Stomach smooth muscle (tissue), 2 donors: Measurements from ENCODE around the gene CD44.

Experiments
- H3K27ac ChIP-seq: one replicate; pipeline ENCODE4 v1.7.0; 2013; ENCODE audit warnings: mild to moderate bottlenecking, low read length, inconsistent platforms
- H3K27me3 ChIP-seq, 2 donors: one replicate each; pipeline ENCODE4 v1.7.0; 2013; ENCODE audit warnings: low read length in 2 of 2; ENCODE audit not compliant: insufficient read depth in 2 of 2, control insufficient read depth in 1 of 2
- H3K36me3 ChIP-seq, 2 donors: one replicate each; pipeline ENCODE4 v1.7.0; 2013; ENCODE audit warnings: low read length in 2 of 2; ENCODE audit not compliant: control insufficient read depth in 2 of 2, insufficient read depth in 2 of 2
- H3K4me1 ChIP-seq: one replicate; pipeline ENCODE4 v1.7.0; 2013; ENCODE audit warnings: low read length; ENCODE audit not compliant: control insufficient read depth, insufficient read depth
- H3K4me3 ChIP-seq, 2 donors: one replicate each; pipeline ENCODE4 v1.7.0; 2013; ENCODE audit warnings: low read length in 2 of 2
- H3K9ac ChIP-seq, 2 donors: one replicate each; pipeline ENCODE4 v1.7.0; 2013; ENCODE audit warnings: low read length in 2 of 2, mild to moderate bottlenecking in 1 of 2
- H3K9me3 ChIP-seq, 2 donors: one replicate each; pipeline ENCODE4 v1.7.0; 2013; ENCODE audit warnings: low read length in 2 of 2; ENCODE audit not compliant: control insufficient read depth in 2 of 2
- donor health status: healthy.
- donor health status: Pancreatic carcinoma.

The CD44 gene

GRCh38 chr11:35262735-35263134 is 123.8 kb downstream of the CD44 start:
- Histone ChIP-seq H3K36me3 (no peaks in the 10 kb centered on the region), H3K4me1 (no peaks in the 10 kb centered on the region), H3K9me3 (no peaks in the 10 kb centered on the region), H3K9ac (no peak overlapping the region), H3K27me3 (no peaks in the 10 kb centered on the region), H3K4me3 (no peak overlapping the region), H3K27ac (no peak overlapping the region)

DNA sequence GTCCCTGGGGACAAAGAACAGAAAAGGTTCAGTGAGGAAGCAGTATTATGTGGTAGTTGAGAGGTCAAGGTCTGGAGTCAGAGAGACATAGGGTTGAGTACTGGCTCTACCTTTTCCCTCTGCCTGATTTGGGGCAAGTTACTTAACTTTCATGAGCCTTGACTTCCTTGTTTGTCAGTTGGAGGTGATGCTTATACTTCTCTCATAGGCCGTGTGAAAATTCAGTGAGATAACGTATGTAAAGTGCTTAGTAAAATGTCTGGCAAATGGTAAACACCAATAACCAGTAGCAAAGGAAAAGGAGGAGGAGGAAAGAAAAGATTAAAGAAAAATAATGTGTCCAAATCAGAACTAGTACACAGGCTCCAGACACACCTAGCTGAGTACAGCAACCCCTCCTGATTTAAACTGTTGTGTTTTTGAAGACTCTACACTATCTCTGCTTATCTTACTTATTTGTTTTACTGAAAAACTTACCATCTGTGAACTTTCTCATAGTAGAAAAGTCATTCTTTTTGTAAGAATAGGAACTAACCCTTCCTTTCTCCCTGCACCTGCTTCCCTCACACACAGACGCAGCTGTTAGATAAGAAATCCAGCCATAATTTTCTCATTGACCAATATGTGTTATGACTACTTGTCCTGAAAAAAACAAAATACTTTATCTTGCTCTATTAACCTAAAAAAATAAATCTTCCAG is 126.9 kb downstream of the CD44 start:
- no peaks in the 10 kb centered on the region for H3K36me3 ChIP-seq

GRCh38 chr11:35267504-35267903 is 128.5 kb downstream of the CD44 start:
- Histone ChIP-seq H3K27ac (no peak overlapping the region), H3K4me1 (no peaks in the 10 kb centered on the region), H3K9me3 (no peaks in the 10 kb centered on the region), H3K9ac (no peak overlapping the region), H3K4me3 (no peak overlapping the region), H3K36me3 (no peaks in the 10 kb centered on the region), H3K27me3 (no peaks in the 10 kb centered on the region)

More for the DNA sequence above, 126.9 kb downstream of the CD44 start:
- H3K27ac ChIP-seq = no peak overlapping the region
- H3K9me3 ChIP-seq = no peaks in the 10 kb centered on the region
- H3K27me3 ChIP-seq = no peaks in the 10 kb centered on the region
- no peak overlapping the region for H3K4me3 ChIP-seq
- no peaks in the 10 kb centered on the region for H3K4me1 ChIP-seq
- H3K9ac ChIP-seq = no peak overlapping the region

DNA sequence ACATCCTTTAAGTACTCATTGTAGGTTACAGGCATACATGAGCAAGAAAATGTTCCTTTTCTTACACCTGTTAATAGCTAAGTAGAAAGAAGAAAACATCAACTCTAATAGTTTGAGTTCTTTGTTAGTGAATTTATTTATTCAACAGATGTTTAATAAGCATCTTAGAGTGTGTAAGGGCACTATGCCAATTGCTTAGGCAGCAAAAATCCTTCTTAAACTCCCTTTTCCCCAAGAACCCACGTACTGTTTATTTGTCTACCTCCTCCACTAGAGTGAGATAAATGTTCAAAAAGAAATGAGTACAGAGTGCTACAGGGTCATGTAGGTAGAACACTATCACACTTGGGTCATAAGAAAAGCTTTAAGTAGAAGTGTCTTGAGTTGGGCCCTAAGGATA is 131.4 kb downstream of the CD44 start:
- Histone ChIP-seq H3K9me3 (no peaks in the 10 kb centered on the region), H3K27ac (no peak overlapping the region), H3K27me3 (no peaks in the 10 kb centered on the region), H3K4me1 (peaks cover 4% of the 10 kb centered on the region), H3K4me3 (no peak overlapping the region), H3K36me3 (no peaks in the 10 kb centered on the region), H3K9ac (no peak overlapping the region)

DNA sequence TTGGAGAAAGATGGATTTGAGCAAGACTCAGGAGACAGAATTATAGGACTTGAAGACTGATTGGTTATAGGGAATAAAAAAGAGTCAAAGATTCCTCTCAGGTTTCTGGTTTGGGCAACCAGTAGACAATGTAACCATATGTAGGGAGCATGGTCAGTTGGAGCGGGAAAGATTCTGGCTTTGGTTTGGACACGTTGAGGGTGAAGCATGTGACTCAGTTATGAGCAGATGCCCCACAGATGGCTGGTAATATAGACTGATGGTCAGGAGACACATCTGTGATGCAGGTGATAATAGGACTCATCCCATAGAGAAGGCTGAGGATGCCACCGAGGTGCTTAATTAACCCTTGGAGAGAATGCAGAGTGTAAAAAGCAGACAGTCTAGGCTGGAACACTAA is 132.1 kb downstream of the CD44 start:
- H3K4me3 ChIP-seq = no peak overlapping the region
- H3K4me1 ChIP-seq = peaks cover 11% of the 10 kb centered on the region
- H3K9me3 ChIP-seq = no peaks in the 10 kb centered on the region
- no peak overlapping the region for H3K27ac ChIP-seq
- no peak overlapping the region for H3K9ac ChIP-seq
- no peaks in the 10 kb centered on the region for H3K27me3 ChIP-seq
- no peaks in the 10 kb centered on the region for H3K36me3 ChIP-seq

DNA sequence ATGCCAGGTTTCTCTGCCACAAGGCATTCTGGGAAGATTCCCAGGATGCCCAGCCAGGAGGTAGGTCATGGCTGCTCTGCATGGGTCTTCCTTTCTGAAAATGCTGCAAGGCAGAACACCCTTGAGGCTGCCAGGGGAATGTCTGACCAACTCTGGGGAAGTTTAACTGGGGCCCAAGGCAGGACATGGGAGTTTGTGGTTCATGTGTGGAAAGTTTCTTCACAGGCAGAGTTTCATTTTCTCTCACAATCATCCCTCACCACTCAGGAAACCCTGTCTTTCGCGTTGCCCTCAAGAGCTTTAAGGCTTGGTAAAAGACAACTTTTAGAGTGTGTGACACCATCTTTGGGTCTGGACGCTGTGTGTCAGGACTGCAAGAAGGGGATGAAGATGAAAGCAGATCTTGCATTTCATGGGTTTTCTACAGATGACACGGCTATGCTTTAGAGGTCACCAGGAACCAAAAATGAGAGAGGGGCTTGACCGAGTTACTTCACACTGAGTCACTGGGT is 133.5 kb downstream of the CD44 start:
- Histone ChIP-seq H3K27ac (no peak overlapping the region), H3K9ac (no peak overlapping the region), H3K9me3 (no peaks in the 10 kb centered on the region), H3K4me3 (no peak overlapping the region), H3K4me1 (peaks cover 23% of the 10 kb centered on the region), H3K36me3 (no peaks in the 10 kb centered on the region), H3K27me3 (no peaks in the 10 kb centered on the region)

DNA sequence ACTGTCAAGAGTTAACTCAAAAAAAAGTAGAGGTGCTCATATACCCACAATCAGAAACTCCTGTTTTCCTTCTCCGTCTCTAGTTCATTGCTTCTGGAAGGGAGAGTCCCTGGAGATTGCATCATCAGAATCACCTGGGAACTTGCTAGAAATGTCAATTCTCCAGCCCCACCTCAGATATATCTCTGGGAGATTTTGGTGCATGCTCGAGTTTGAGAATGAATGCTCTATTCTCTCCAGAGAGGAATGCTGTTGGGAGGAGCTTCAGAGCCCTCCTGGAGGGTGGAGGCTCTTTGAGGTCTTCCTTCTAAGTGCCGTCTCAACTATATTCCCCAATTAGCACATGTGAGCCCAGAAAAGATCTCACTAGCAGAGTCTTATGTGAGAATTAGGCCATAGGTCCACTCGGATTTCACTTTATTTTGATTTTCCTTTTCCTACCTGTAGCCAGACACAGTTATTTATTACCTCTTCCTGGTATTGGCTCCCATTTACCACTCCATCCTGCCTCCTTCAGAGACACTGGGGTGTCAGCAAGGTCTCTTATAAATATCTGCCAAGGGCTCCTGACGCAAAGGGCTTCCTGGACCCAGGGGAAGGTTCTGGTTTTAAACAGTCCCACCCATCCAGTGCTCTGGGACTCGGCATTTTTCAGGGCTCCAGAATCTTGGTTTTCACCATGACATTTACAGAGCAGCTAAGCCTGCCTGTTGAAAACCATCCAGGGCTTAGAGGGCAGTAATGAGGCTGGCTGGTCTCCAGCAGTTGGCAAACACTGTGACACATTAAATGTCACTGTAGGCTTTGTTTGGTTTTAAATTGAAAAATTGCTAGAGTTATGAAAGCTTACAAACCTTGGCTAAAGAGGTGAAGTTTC is 136.2 kb downstream of the CD44 start:
- H3K9ac ChIP-seq = no peak overlapping the region
- H3K36me3 ChIP-seq = no peaks in the 10 kb centered on the region

GRCh38 chr11:35275786-35276170 is 136.8 kb downstream of the CD44 start:
- H3K36me3 ChIP-seq = no peaks in the 10 kb centered on the region
- H3K9ac ChIP-seq = no peak overlapping the region
- no peaks in the 10 kb centered on the region for H3K9me3 ChIP-seq
- no peaks in the 10 kb centered on the region for H3K27me3 ChIP-seq
- H3K27ac ChIP-seq = peak overlapping the region; percentile 33
- peak overlapping the region; percentile 26 to 40 for H3K4me3 ChIP-seq
- H3K4me1 ChIP-seq = peaks cover 25% of the 10 kb centered on the region

More for the DNA sequence above, 136.2 kb downstream of the CD44 start:
- Histone ChIP-seq H3K9me3 (no peaks in the 10 kb centered on the region), H3K4me3 (peak overlapping the region; percentile 26 to 40), H3K27ac (peak overlapping the region; percentile 33), H3K27me3 (no peaks in the 10 kb centered on the region), H3K4me1 (peaks cover 23% of the 10 kb centered on the region)

- no peak overlapping the region for H3K4me3 ChIP-seq
- peak overlapping the region; percentile 33 for H3K27ac ChIP-seq
- no peaks in the 10 kb centered on the region for H3K27me3 ChIP-seq
- H3K4me1 ChIP-seq = peaks cover 32% of the 10 kb centered on the region
- H3K9me3 ChIP-seq = no peaks in the 10 kb centered on the region
- H3K36me3 ChIP-seq = no peaks in the 10 kb centered on the region
- H3K9ac ChIP-seq = no peak overlapping the region
These were observed 137.6 kb downstream of the CD44 start for GRCh38 chr11:35276396-35277145.

- Histone ChIP-seq H3K4me1 (peaks cover 39% of the 10 kb centered on the region), H3K4me3 (no peak overlapping the region), H3K9ac (no peak overlapping the region), H3K27me3 (no peaks in the 10 kb centered on the region), H3K9me3 (no peaks in the 10 kb centered on the region), H3K36me3 (no peaks in the 10 kb centered on the region), H3K27ac (no peak overlapping the region)
These were observed 138.9 kb downstream of the CD44 start for GRCh38 chr11:35277827-35278226.
